Body of pancreas (tissue), 4 donors: ENCODE results near the gene SNX8.

ENCODE experiments used
- POLR2A ChIP-seq, 3 donors: fragments of 450-650 bp; IDR thresholded peaks; one replicate each; pipeline ENCODE4 v1.6.1; 2016; ENCODE audit warnings: antibody characterized with exemption in 3 of 3, mild to moderate bottlenecking in 2 of 3
- TF ChIP-seq, protein P1 (sequence below), 7 experiments: fragments of 450-650 bp in 4 of 7; fragments of 200-600 bp in 3 of 7; sonication (generic) in 3 of 7; IDR thresholded peaks; one replicate each; pipeline ENCODE4 v1.5.1; 2016 to 2019; ENCODE audit warnings: antibody characterized with exemption in 7 of 7

DNA sequence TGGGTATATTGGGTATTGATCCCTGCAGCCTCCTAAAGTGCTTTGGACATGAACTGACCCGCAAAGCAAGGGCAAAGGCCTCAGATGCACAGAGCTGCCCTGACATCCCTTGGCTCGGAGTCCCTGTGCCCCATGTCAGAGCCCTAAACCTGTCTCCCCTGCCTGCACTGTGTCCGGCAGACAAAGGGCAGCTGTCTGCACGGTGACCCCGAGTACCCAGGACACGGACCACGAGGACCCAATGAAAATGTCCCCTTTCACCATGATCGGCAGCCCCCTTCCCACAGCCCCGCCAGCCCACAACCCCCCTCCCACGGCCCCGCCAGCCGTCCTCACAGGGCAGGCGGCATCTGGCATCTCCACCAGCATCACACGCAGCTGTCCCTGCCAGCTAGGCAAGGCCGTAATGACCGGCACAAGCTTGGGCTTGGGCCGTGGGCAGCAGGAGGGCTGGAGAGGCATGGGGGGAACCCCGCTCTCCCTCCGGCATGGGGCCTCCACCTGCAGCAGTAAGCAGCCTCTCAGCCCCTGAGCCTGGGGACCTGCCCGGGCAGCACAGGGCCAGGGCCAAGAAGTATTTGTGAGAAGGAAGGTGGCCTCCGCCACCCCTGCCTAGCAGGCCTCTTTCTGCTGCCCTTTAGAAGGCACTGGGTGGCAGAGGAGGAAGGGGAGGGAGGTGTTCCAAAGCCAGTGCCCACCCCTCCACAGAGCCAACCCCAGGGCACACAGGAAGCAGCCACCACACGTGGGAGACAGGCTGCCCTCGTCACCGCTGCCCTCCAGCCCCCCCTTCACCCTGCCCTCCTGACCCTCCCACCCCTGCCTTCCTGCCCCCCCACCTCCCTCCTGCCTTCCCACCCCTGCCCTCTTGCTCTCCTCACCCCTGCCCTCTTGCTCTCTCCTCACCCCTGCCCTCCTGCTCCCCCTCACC, 62.1 kb downstream of the SNX8 start:
- TF ChIP-seq, protein P1, sequence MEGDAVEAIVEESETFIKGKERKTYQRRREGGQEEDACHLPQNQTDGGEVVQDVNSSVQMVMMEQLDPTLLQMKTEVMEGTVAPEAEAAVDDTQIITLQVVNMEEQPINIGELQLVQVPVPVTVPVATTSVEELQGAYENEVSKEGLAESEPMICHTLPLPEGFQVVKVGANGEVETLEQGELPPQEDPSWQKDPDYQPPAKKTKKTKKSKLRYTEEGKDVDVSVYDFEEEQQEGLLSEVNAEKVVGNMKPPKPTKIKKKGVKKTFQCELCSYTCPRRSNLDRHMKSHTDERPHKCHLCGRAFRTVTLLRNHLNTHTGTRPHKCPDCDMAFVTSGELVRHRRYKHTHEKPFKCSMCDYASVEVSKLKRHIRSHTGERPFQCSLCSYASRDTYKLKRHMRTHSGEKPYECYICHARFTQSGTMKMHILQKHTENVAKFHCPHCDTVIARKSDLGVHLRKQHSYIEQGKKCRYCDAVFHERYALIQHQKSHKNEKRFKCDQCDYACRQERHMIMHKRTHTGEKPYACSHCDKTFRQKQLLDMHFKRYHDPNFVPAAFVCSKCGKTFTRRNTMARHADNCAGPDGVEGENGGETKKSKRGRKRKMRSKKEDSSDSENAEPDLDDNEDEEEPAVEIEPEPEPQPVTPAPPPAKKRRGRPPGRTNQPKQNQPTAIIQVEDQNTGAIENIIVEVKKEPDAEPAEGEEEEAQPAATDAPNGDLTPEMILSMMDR (IDR thresholded peaks at IDR 0.05): no peak
- no peak for TF ChIP-seq POLR2A (IDR thresholded peaks at IDR 0.05)
